H9 (cell line): ENCODE results near the gene MYH15. TPM values are rescaled to one million over a fixed set of nuclear protein-coding genes. Genes with fewer than 3 reads are reported as not detected.

Source experiments
- DNase-seq: peaks from one replicate; pipeline ENCODE4 v3.0.0-alpha.2; 2017
- H2AFZ ChIP-seq: one replicate; pipeline ENCODE4 v1.6.1; 2013; ENCODE audit warnings: mild to moderate bottlenecking, low read length, control low read depth, moderate library complexity
- H2AK5ac ChIP-seq: 2 replicates; pipeline ENCODE4 v1.6.1; 2013; ENCODE audit warnings: low read length, control low read depth, mixed read lengths; ENCODE audit not compliant: insufficient read length
- H2BK120ac ChIP-seq: one replicate; pipeline ENCODE4 v1.6.1; 2013; ENCODE audit warnings: low read depth, mild to moderate bottlenecking, low read length, control low read depth, inconsistent platforms; ENCODE audit not compliant: poor library complexity, severe bottlenecking
- H2BK12ac ChIP-seq: 2 replicates; pipeline ENCODE4 v1.6.1; 2013; ENCODE audit warnings: low read length, control low read depth, mixed read lengths, low read depth; ENCODE audit not compliant: insufficient read length
- H2BK15ac ChIP-seq: 2 replicates; pipeline ENCODE4 v1.6.1; 2013; ENCODE audit warnings: low read depth, low read length, control low read depth
- H2BK20ac ChIP-seq: one replicate; pipeline ENCODE4 v1.6.1; 2013; ENCODE audit warnings: low read depth, mild to moderate bottlenecking, low read length, control low read depth, inconsistent platforms; ENCODE audit not compliant: poor library complexity, severe bottlenecking
- H2BK5ac ChIP-seq: 2 replicates; pipeline ENCODE4 v1.6.1; 2013; ENCODE audit warnings: low read length, control low read depth, mixed read lengths; ENCODE audit not compliant: insufficient read length
- H3K14ac ChIP-seq: 2 replicates; pipeline ENCODE4 v1.6.1; 2013; ENCODE audit warnings: low read length, control low read depth; ENCODE audit not compliant: insufficient read depth
- H3K18ac ChIP-seq: 2 replicates; pipeline ENCODE4 v1.6.1; 2013; ENCODE audit warnings: low read depth, mild to moderate bottlenecking, mixed read lengths, low read length, control low read depth; ENCODE audit not compliant: insufficient read length
- H3K23ac ChIP-seq: 2 replicates; pipeline ENCODE4 v1.6.1; 2013; ENCODE audit warnings: low read length, control low read depth, mixed read lengths, low read depth; ENCODE audit not compliant: insufficient read length
- H3K23me2 ChIP-seq: 2 replicates; pipeline ENCODE4 v1.6.1; 2013; ENCODE audit warnings: low read depth, mild to moderate bottlenecking, mixed read lengths, low read length, control low read depth; ENCODE audit not compliant: insufficient read length, poor library complexity, severe bottlenecking
- H3K27ac ChIP-seq: 2 replicates; pipeline ENCODE4 v1.5.1; 2013; ENCODE audit warnings: low read length, control low read depth, mixed read lengths, low read depth; ENCODE audit not compliant: insufficient read length
- H3K27me3 ChIP-seq: 2 replicates; pipeline ENCODE4 v1.6.1; 2013; ENCODE audit warnings: low read length, control low read depth, inconsistent platforms; ENCODE audit not compliant: insufficient read depth
- H3K4ac ChIP-seq: 2 replicates; pipeline ENCODE4 v1.6.1; 2013; ENCODE audit warnings: low read depth, mild to moderate bottlenecking, control low read depth, inconsistent platforms, low read length, moderate library complexity
- H3K4me1 ChIP-seq: 2 replicates; pipeline ENCODE4 v1.6.1; 2013; ENCODE audit warnings: low read length, control low read depth, inconsistent platforms; ENCODE audit not compliant: insufficient read depth
- H3K4me2 ChIP-seq: 2 replicates; pipeline ENCODE4 v1.6.1; 2013; ENCODE audit warnings: low read length, control low read depth, mixed read lengths; ENCODE audit not compliant: insufficient read length, insufficient read depth
- H3K56ac ChIP-seq: 2 replicates; pipeline ENCODE4 v1.6.1; 2013; ENCODE audit warnings: low read depth, mild to moderate bottlenecking, mixed read lengths, low read length, control low read depth; ENCODE audit not compliant: insufficient read length
- H3K79me1 ChIP-seq: 2 replicates; pipeline ENCODE4 v1.6.1; 2013; ENCODE audit warnings: low read depth, mild to moderate bottlenecking, moderate library complexity, low read length, control low read depth, inconsistent platforms; ENCODE audit not compliant: insufficient read depth, poor library complexity, severe bottlenecking
- H3K79me2 ChIP-seq: 2 replicates; pipeline ENCODE4 v1.6.1; 2013; ENCODE audit warnings: low read length, control low read depth, inconsistent platforms; ENCODE audit not compliant: insufficient read depth
- H3K9ac ChIP-seq: 2 replicates; pipeline ENCODE4 v1.6.1; 2013; ENCODE audit warnings: low read length, control low read depth, mixed read lengths; ENCODE audit not compliant: insufficient read length; ENCODE audit errors: extremely low read depth
- H3K9me3 ChIP-seq: one replicate; pipeline ENCODE4 v1.6.1; 2013; ENCODE audit warnings: low read depth, low read length, inconsistent platforms; ENCODE audit not compliant: control insufficient read depth
- H3T11ph ChIP-seq: one replicate; pipeline ENCODE4 v1.6.1; 2013; ENCODE audit warnings: mild to moderate bottlenecking, low read length, control low read depth, inconsistent platforms
- H4K20me1 ChIP-seq: one replicate; pipeline ENCODE4 v1.6.1; 2013; ENCODE audit not compliant: control insufficient read depth, insufficient read length, insufficient read depth
- H4K5ac ChIP-seq: 2 replicates; pipeline ENCODE4 v1.6.1; 2013; ENCODE audit warnings: low read depth, mild to moderate bottlenecking, mixed read lengths, low read length, control low read depth; ENCODE audit not compliant: insufficient read length
- H4K8ac ChIP-seq: replicated peaks from 2 replicates; pipeline ENCODE4 v1.6.1; 2013; ENCODE audit warnings: low read length, control low read depth, mixed read lengths, low read depth; ENCODE audit not compliant: insufficient read length
- H4K91ac ChIP-seq: 2 replicates; pipeline ENCODE4 v1.6.1; 2013; ENCODE audit warnings: low read depth, mild to moderate bottlenecking, moderate library complexity, mixed read lengths, low read length, control low read depth; ENCODE audit not compliant: insufficient read length
- H3K27ac Mint-ChIP-seq, 3 experiments: 2 replicates in 2 of 3; 3 replicates in 1 of 3; pipeline ENCODE4 v1.8.0; 2020 to 2021; ENCODE audit warnings: mixed read lengths in 3 of 3, mild to moderate bottlenecking in 1 of 3, moderate library complexity in 1 of 3
- H3K27me3 Mint-ChIP-seq: 2 replicates; pipeline ENCODE4 v1.8.0; 2021; ENCODE audit warnings: low read depth, mild to moderate bottlenecking, moderate library complexity, mixed read lengths
- H3K36me3 Mint-ChIP-seq, 3 experiments: 2 replicates in 2 of 3; 3 replicates in 1 of 3; pipeline ENCODE4 v1.8.0; 2020 to 2021; ENCODE audit warnings: low read depth in 3 of 3, mixed read lengths in 3 of 3; ENCODE audit not compliant: insufficient read depth in 1 of 3
- H3K4me1 Mint-ChIP-seq, 2 experiments: 2 replicates each; pipeline ENCODE4 v1.8.0; 2020; ENCODE audit warnings: mixed read lengths in 2 of 2
- H3K4me3 Mint-ChIP-seq, 2 experiments: 2 replicates in 1 of 2; 3 replicates in 1 of 2; pipeline ENCODE4 v1.8.0; 2020 to 2021; ENCODE audit warnings: mild to moderate bottlenecking in 2 of 2, mixed read lengths in 2 of 2, moderate library complexity in 1 of 2
- H3K9me3 Mint-ChIP-seq, 2 experiments: 2 replicates in 1 of 2; 3 replicates in 1 of 2; pipeline ENCODE4 v1.8.0; 2020; ENCODE audit warnings: mild to moderate bottlenecking in 2 of 2, mixed read lengths in 2 of 2, moderate library complexity in 1 of 2
- WGBS: extraction: QIAGEN DNeasy Blood & Tissue Kit; methylation state at CpG from one replicate; pipeline ENCODE4 v1.1.7; 2013; ENCODE audit warnings: missing lambda C conversion rate, low lambda C conversion rate, mixed read lengths; ENCODE audit not compliant: insufficient read length; ENCODE audit errors: extremely low coverage; 5-methylcytosine and 5-hydroxymethylcytosine counted together
- total RNA-seq: library from RNA; stranded (reverse); gene quantifications from 2 replicates; pipeline ENCODE4 v1.2.1, GENCODE V29; 2021
- TF ChIP-seq, protein P1 (sequence below): fragments of 200-600 bp; sonication (generic); conservative IDR thresholded peaks from 3 replicates; pipeline ENCODE4 v1.8.0; 2021; ENCODE audit warnings: antibody characterized with exemption, mild to moderate bottlenecking

MYH15 gene
- total RNA-seq, 1 experiment from 2014 or later = 0.13 TPM

DNA sequence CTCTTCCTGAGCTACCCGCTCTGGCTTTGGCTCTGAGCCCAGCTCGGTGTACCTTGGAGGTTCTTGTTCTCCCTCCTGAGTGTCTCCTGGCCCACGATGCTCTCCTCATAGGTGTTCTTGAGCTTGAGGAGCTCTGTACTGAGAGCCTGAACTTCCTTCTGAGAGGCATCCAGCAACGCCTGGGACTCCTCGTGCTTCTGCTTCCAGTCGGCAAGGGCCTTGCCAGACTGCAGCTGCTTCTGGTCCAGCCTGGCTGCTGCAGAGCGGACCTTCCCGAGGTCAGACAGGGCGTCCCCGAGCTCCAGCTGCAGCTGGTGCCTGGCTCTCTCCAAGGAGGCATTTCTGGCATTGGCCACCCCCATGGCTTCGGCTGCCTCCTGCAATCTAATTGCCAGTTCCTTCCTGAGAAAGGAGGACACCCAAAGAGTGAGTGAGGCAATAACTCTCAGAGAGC, 99.8 kb downstream of the MYH15 start:
- no peak overlapping the region for H3K56ac ChIP-seq
- Mint-ChIP-seq H3K4me3 (no peak overlapping the region), H3K27me3 (no peaks in the 10 kb centered on the region), H3K9me3 (no peaks in the 10 kb centered on the region; a peak in 2 of 5 replicates), H3K36me3 (no peaks in the 10 kb centered on the region; a peak in 1 of 7 replicates), H3K27ac (no peak overlapping the region), H3K4me1 (peaks cover 15 to 18% of the 10 kb centered on the region in 2 experiments)
- TF ChIP-seq, protein P1, sequence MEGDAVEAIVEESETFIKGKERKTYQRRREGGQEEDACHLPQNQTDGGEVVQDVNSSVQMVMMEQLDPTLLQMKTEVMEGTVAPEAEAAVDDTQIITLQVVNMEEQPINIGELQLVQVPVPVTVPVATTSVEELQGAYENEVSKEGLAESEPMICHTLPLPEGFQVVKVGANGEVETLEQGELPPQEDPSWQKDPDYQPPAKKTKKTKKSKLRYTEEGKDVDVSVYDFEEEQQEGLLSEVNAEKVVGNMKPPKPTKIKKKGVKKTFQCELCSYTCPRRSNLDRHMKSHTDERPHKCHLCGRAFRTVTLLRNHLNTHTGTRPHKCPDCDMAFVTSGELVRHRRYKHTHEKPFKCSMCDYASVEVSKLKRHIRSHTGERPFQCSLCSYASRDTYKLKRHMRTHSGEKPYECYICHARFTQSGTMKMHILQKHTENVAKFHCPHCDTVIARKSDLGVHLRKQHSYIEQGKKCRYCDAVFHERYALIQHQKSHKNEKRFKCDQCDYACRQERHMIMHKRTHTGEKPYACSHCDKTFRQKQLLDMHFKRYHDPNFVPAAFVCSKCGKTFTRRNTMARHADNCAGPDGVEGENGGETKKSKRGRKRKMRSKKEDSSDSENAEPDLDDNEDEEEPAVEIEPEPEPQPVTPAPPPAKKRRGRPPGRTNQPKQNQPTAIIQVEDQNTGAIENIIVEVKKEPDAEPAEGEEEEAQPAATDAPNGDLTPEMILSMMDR = no peak
- no CpG with 5 or more reads among the region's 11 CpGs for WGBS
- no peaks in the 10 kb centered on the region for H3K23me2 ChIP-seq
- no peak overlapping the region for H2AK5ac ChIP-seq
- no peak overlapping the region for H2BK12ac ChIP-seq
- no peaks in the 10 kb centered on the region for H3K79me1 ChIP-seq
- no peak overlapping the region for H2AFZ ChIP-seq
- no peak overlapping the region for H3K4me2 ChIP-seq
- peaks cover 2% of the 10 kb centered on the region; the same call in 1 of the 2 replicates for H3K4me1 ChIP-seq
- no peak overlapping the region for H3T11ph ChIP-seq
- no peak overlapping the region for H3K4ac ChIP-seq
- H4K91ac ChIP-seq = no peak overlapping the region
- no peak overlapping the region for H3K27ac ChIP-seq
- no peak overlapping the region for H2BK20ac ChIP-seq
- no peak overlapping the region for H2BK5ac ChIP-seq
- H3K18ac ChIP-seq = no peak overlapping the region
- H4K8ac ChIP-seq = no peak overlapping the region
- H3K9me3 ChIP-seq = no peaks in the 10 kb centered on the region
- H2BK120ac ChIP-seq = no peak overlapping the region
- no peaks in the 10 kb centered on the region for H3K79me2 ChIP-seq
- no peak overlapping the region for H3K14ac ChIP-seq
- DNase-seq = no peak
- H3K23ac ChIP-seq = no peak overlapping the region
- H4K5ac ChIP-seq = no peak overlapping the region
- H3K27me3 ChIP-seq = no peaks in the 10 kb centered on the region
- H4K20me1 ChIP-seq = no peaks in the 10 kb centered on the region
- no peak overlapping the region for H3K9ac ChIP-seq
- H2BK15ac ChIP-seq = no peak overlapping the region
